Mesothelial cell of epicardium (in vitro differentiated cells): ENCODE measurements around the gene MLXIP. TPM values are rescaled to one million over a fixed set of nuclear protein-coding genes. Genes with fewer than 3 reads are reported as not detected.
"Not testable (repeated sequence)": the region's sequence is repeated elsewhere in the genome, so short reads cannot be mapped to it uniquely, and the experiment has no call there.

Experiments
- DNase-seq, 2 experiments: peaks; one replicate each; pipeline ENCODE4 v3.0.0; 2021; ENCODE audit warnings: low spot score in 2 of 2; ENCODE audit not compliant: unreplicated experiment in 2 of 2
- H3K27ac Mint-ChIP-seq: 2 replicates; pipeline ENCODE4 v1.8.0; 2021; ENCODE audit warnings: mixed read lengths
- H3K27me3 Mint-ChIP-seq: 2 replicates; pipeline ENCODE4 v1.8.0; 2021; ENCODE audit warnings: low read depth, mixed read lengths
- H3K36me3 Mint-ChIP-seq: 2 replicates; pipeline ENCODE4 v1.8.0; 2021; ENCODE audit warnings: mixed read lengths
- H3K4me1 Mint-ChIP-seq: 2 replicates; pipeline ENCODE4 v1.8.0; 2021; ENCODE audit warnings: mixed read lengths
- H3K4me3 Mint-ChIP-seq: 2 replicates; pipeline ENCODE4 v1.8.0; 2021; ENCODE audit warnings: mild to moderate bottlenecking, moderate library complexity, mixed read lengths
- H3K9me3 Mint-ChIP-seq: 2 replicates; pipeline ENCODE4 v1.8.0; 2021; ENCODE audit warnings: mixed read lengths
- total RNA-seq: library from RNA; stranded (reverse); gene quantifications from 3 replicates; pipeline ENCODE4 v1.2.1, GENCODE V29; 2021
- TF ChIP-seq, protein P1 (sequence below): fragments of 200-600 bp; sonication (generic); IDR thresholded peaks from one replicate; pipeline ENCODE4 v1.5.0; 2021; ENCODE audit warnings: antibody characterized with exemption; ENCODE audit not compliant: unreplicated experiment

The MLXIP gene
- total RNA-seq, 1 donor from 2014 or later: 65.3 TPM

DNA sequence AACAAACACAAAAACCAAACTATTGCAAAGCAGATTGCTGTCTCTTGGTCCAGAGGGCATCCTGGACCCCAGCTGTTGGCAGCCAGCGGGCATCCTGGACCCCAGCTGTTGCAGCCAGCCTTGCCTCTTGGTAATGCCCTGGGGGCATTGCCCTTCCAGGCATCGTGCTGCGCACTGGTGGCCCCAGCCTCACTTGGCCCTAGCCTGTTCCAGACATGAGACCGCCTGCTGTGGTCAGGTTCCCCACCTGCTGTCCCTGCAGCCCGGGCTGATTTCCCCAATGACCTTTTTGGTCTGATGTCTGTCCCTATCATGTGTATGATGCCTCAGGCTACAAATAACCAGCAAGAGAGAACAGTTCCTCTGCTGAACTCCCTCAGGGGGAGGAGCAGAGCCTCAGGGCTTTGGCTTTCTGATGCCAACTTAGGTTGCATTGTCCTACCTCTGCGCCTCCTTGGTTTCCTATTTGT lies 20.8 kb downstream of the MLXIP start:
- TF ChIP-seq, protein P1, sequence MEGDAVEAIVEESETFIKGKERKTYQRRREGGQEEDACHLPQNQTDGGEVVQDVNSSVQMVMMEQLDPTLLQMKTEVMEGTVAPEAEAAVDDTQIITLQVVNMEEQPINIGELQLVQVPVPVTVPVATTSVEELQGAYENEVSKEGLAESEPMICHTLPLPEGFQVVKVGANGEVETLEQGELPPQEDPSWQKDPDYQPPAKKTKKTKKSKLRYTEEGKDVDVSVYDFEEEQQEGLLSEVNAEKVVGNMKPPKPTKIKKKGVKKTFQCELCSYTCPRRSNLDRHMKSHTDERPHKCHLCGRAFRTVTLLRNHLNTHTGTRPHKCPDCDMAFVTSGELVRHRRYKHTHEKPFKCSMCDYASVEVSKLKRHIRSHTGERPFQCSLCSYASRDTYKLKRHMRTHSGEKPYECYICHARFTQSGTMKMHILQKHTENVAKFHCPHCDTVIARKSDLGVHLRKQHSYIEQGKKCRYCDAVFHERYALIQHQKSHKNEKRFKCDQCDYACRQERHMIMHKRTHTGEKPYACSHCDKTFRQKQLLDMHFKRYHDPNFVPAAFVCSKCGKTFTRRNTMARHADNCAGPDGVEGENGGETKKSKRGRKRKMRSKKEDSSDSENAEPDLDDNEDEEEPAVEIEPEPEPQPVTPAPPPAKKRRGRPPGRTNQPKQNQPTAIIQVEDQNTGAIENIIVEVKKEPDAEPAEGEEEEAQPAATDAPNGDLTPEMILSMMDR: no peak
- Mint-ChIP-seq H3K27ac (peak overlapping the region; percentile 34), H3K27me3 (no peaks in the 10 kb centered on the region), H3K4me3 (no peak overlapping the region), H3K9me3 (peaks cover 5% of the 10 kb centered on the region), H3K4me1 (peaks cover 39% of the 10 kb centered on the region), H3K36me3 (peaks cover 7% of the 10 kb centered on the region)
- DNase-seq: no peak

DNA sequence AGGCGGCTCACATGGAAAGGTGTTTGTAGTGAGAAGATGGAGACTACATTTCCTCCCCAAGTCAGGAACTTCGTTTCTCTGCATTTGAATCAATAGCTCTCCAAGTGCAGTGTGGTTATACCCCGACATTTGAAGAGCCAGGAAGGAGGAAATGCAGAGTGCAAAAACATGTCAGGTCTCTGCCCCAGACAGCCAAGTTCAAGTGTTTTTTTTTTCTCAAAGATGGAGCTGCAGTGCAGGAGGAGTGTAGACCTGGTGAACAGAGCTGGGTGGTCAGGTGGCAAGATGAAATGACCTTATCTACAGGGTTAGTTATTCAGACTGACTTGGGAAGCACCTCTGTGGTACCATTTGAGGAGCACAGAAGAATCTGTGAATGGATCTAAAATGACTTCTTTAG lies 21.3 kb downstream of the MLXIP start:
- no peak for DNase-seq
- TF ChIP-seq, protein P1: no peak
- Mint-ChIP-seq H3K9me3 (peaks cover 5% of the 10 kb centered on the region), H3K4me1 (peaks cover 39% of the 10 kb centered on the region), H3K27me3 (no peaks in the 10 kb centered on the region), H3K4me3 (no peak overlapping the region), H3K27ac (no peak overlapping the region), H3K36me3 (peaks cover 9% of the 10 kb centered on the region)

DNA sequence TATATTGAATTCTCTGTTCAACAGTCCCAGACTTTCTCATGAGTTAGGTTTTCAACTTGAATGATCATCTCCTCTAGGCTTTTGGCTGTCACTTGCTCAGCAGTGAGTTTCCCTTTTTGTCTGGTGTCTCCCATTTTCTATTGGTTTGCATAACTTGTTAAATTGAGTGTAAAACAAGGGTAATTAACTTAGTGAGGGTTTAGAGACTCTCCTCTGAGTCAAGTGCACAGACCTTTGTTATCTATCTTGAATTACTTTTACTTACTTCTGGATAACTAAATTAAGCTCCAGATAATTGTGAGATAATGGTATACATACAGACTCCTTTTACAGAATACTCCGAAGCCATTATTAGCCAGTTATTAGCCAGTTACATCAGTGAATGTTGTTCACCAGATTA lies 22.0 kb downstream of the MLXIP start:
- Mint-ChIP-seq H3K27me3 (no peaks in the 10 kb centered on the region), H3K36me3 (peaks cover 10% of the 10 kb centered on the region), H3K27ac (no peak overlapping the region), H3K4me3 (no peak overlapping the region), H3K9me3 (peaks cover 5% of the 10 kb centered on the region), H3K4me1 (peaks cover 39% of the 10 kb centered on the region)
- TF ChIP-seq, protein P1: no peak
- DNase-seq: no peak

DNA sequence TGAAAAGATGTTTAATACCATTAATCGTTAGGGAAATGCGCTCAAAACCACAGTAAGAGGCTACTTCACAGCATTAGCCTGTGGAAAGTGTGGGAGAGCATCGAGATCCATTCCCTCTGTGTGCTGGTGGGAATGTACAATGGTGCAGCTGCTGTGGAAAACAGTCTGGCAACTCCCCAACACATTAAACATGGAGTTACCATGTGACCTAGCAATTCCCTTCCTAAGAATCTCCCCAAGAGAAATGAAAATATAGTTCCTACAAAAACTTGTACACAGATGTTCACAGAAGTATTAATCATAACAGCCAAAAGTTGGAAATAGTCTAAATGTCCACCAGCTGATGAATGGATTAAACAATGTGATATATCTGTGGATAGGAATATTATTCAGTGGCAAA lies 23.8 kb downstream of the MLXIP start:
- H3K4me3 Mint-ChIP-seq: no peak overlapping the region
- peaks cover 5% of the 10 kb centered on the region for H3K9me3 Mint-ChIP-seq
- no peak overlapping the region for H3K27ac Mint-ChIP-seq
- TF ChIP-seq, protein P1: no peak
- peaks cover 10% of the 10 kb centered on the region for H3K36me3 Mint-ChIP-seq
- H3K4me1 Mint-ChIP-seq: peaks cover 31% of the 10 kb centered on the region
- no peak for DNase-seq
- no peaks in the 10 kb centered on the region for H3K27me3 Mint-ChIP-seq

DNA sequence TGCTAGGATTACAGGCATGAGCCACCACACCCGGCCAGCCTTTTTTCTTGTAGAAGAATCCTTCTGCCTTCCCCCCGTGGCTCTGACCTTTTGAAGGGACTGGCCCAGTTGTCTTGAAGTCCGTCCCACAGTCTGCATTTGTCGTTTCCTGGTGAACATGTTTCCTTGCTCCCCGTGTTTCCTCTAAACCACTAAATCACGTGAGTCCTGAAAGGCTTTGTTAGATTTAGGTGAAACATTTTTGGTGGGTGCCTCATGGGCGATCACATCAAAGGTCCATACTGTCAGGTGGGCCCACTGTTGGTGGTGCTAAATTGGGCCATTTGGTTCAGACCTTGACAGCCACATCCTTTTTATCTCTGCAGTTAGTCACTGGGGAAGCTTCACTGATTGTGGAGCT lies 26.3 kb downstream of the MLXIP start:
- no peaks in the 10 kb centered on the region for H3K27me3 Mint-ChIP-seq
- H3K9me3 Mint-ChIP-seq: peaks cover 5% of the 10 kb centered on the region
- no peak overlapping the region for H3K27ac Mint-ChIP-seq
- H3K4me3 Mint-ChIP-seq: no peak overlapping the region
- TF ChIP-seq, protein P1: no peak
- peaks cover 13% of the 10 kb centered on the region for H3K4me1 Mint-ChIP-seq
- peaks cover 10% of the 10 kb centered on the region for H3K36me3 Mint-ChIP-seq
- no peak for DNase-seq

DNA sequence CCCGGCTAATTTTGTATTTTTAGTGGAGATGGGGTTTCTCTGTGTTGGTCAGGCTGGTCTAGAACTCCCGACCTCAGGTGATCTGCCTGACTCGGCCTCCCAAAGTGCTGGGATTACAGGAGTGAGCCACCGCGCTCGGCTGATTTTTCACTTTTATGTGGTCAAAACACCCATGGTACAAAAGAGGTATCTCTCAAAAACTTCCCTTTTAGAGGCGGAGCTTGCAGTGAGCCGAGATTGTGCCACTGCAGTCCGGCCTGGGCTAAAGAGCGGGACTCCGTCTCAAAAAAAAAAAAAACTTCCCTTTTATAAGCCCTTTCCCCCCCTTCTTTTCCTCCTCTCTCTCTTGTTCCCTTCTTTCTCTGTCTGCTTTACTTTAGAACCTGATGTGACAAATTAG lies 26.9 kb downstream of the MLXIP start:
- H3K27ac Mint-ChIP-seq, H3K27me3 Mint-ChIP-seq, DNase-seq, H3K9me3 Mint-ChIP-seq, H3K36me3 Mint-ChIP-seq, H3K4me3 Mint-ChIP-seq, H3K4me1 Mint-ChIP-seq: not testable (repeated sequence)
